ENCODE results near the gene TMEFF1.
A peak's percentile ranks its signal among the peaks of the same experiment; 100 is the strongest.

Gene TMEFF1

GRCh38 chr9:100578610-100579009 is 105.7 kb downstream of the TMEFF1 start:
- DNase-seq: no peak

DNA sequence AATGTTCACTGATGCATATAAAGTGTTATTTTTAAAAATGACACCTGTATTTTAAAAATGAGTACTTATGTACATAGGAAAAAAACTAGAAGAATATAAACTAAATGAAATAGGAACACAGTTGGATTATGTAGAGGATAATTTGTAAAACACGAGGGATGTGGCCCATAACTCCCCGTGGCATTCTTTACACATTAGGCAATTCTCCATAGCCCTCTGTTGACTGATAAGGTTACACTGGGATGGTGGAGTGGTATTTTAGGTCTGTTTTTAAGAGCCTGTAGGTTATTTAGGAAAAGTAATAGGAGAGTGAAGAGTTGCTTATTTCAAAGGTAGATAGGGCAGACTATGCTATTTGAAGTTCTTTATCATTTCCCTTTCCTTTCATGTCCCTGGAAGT is 106.7 kb downstream of the TMEFF1 start:
- no peak for DNase-seq

GRCh38 chr9:100580257-100580656 is 107.3 kb downstream of the TMEFF1 start:
- DNase-seq: no peak

- DNase-seq: no peak
Measured at GRCh38 chr9:100581081-100581480, 108.1 kb downstream of the TMEFF1 start.

DNA sequence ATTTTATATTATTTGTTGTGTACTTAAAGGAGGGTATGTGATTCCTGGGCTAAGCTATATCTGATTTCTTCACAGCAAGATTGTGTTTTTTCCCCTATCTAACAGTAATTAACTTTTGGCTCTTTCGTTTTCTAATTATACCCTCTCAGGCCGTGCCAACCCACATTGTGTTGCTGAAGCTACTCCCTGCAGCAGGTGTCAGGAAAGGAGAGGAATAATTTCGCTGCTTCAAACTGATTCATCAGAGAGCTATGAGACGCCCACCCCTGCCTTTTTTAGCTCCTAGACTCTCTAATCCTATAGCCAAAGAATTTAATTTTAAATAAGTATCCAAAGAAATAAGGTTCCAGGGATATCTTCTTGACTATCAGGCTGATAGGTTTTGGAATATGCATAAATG is 108.7 kb downstream of the TMEFF1 start:
- no peak for DNase-seq

GRCh38 chr9:100583014-100583802 is 110.3 kb downstream of the TMEFF1 start:
- DNase-seq: no peak

- no peak for DNase-seq
Measured at GRCh38 chr9:100584951-100585350, 112.0 kb downstream of the TMEFF1 start.

GRCh38 chr9:100586093-100586492 is 113.1 kb downstream of the TMEFF1 start:
- DNase-seq: no peak

DNA sequence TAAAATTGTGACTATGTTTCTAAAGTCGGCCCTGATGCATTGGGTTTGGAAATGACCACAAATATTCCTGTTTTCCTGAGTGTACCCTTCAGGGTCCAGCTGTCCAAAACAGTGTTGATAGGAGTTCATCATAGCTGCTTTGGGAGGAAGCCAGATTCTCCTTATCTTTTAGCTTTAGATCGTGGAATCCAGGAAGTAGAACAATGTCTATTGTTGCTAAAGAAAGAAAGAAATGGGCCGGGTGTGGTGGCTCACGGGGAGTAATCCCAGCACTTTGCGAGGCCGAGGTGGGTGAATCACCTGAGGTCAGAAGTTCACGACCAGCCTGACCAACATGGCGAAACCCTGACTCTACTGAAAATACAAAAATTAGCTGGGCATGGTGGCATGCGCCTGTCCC is 114.4 kb downstream of the TMEFF1 start:
- no peak for DNase-seq

- no peak for DNase-seq
Measured at GRCh38 chr9:100589582-100589981, 116.6 kb downstream of the TMEFF1 start.

- no peak for DNase-seq
Measured at GRCh38 chr9:100590481-100590880, 117.5 kb downstream of the TMEFF1 start.

DNA sequence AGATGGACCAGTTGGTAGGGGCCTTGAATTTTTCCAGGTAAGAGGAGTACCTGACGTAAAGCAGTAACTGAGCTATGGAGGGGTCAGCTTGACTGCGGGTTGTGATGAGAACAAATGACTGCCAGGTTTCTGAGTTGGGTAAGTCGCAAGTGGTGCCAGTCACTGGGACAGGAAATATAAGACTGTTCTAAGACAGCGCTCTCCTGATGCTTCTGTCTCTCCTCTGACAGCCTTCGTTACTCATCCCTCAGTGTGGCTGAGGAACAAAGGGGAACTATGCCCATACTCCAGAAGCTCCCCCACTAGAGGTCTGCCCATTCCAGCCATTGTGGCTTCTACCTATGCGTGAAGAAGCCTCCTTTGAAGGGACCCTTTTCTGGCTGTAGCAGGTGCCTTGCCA is 118.2 kb downstream of the TMEFF1 start:
- no peak for DNase-seq

- no peak for DNase-seq
Measured at GRCh38 chr9:100591639-100592412, 118.9 kb downstream of the TMEFF1 start.

DNA sequence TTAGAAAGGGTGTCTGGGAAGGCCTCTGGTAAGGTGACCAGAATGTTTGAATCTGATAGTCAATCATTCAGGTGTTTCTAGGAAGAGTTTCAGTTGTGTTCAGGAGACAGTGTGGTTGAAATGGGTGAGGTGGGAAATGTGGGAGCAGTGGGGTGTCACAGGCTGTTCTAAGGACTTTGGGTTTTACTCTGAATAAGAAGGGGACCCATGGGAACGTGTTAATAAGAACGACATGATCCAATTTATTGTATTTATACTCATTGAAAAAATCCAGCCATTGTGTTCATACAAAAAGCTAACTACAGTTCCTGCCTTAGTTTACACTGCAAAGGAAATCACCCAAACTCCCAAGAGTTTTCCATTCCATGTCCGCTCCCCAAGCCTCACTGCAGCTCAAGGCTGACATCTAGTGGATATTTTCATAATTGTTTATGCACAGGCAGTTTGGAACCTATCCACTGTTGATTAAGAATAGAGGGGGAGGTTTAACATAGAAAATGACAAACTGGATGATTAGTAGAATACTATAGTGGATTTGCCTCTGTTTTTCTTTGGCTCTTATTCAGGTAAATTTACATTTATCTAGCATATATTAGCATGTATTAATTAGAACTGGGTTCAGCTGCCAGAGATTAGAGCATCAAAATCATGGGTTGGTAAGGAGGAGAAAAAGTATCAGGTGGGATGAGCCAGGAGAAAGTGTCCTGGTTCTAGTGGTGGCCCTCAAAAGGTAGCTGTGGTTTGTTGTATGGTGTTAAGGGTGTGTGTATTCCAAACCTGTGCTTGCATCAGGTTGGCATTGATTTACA is 122.6 kb downstream of the TMEFF1 start:
- peak in 1 of 2 experiments; percentile 26 for DNase-seq

- DNase-seq: no peak
Measured at GRCh38 chr9:100597236-100597635, 124.3 kb downstream of the TMEFF1 start.

GRCh38 chr9:100598641-100599145 is 125.7 kb downstream of the TMEFF1 start:
- peak; percentile 82 to 87 for DNase-seq

DNA sequence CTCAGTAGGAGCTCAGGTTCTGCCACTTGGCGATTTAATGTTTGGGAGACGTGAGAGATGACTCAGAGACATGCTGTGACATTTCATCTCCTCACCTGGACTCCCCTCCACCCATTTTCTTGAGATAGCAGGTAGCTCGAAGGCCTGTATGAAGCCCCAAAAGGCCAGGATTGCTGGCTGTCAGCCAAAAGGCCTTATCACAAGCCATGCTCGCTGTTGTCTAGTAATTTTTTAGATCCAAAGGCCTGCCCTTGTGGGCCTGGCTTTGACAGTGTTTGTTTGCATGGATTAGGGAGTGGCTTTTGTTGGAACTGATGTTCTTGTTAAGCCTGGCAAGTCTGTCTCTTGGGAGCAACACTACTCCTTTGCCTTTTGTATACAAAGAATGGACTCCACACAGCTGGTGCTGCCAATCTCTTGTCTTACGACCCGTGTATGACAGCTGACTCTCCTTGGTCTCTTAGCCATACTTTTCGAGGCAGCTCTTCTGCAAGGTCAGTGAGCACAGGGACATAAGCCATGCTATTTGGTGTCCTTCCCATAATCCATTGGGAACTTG is 127.7 kb downstream of the TMEFF1 start:
- no peak for DNase-seq

- peak; percentile 48 to 51 for DNase-seq
Measured at GRCh38 chr9:100601216-100601615, 128.3 kb downstream of the TMEFF1 start.

- no peak for DNase-seq
Measured at GRCh38 chr9:100602342-100602801, 129.4 kb downstream of the TMEFF1 start.

- no peak for DNase-seq
Measured at GRCh38 chr9:100605405-100605804, 132.5 kb downstream of the TMEFF1 start.

- no peak for DNase-seq
Measured at GRCh38 chr9:100619194-100619593, 146.2 kb downstream of the TMEFF1 start.

GRCh38 chr9:100619665-100620064 is 146.7 kb downstream of the TMEFF1 start:
- no peak for DNase-seq

DNA sequence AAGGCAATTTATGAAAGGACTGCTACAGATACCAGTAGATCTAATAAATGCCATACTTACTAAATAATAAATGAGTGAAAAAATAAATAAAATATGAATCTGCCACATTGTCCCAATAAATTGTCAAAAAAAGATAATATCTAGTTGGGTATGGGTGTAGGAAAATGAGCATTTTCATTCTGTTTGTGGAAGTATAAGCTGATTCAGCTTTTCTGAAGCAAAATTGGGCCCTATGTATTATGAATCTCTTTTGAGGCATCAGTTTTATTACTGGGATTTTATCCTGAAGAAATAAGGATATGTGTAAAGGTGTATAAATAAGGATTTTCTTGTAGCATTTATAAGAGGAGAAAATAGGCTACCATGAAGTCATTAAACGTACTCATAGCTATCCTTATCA is 151.0 kb downstream of the TMEFF1 start:
- DNase-seq: no peak
